Fibroblast of upper back skin (primary cell): ENCODE results near the gene SMG6.
"Not testable (repeated sequence)": the region's sequence is repeated elsewhere in the genome, so short reads cannot be mapped to it uniquely, and the experiment has no call there.

Source experiments
- DNase-seq: peaks from one replicate; pipeline ENCODE4 v3.0.0-alpha.2; 2013

Gene SMG6

GRCh38 chr17:2174468-2175293 lies 128.9 kb downstream of the SMG6 start:
- DNase-seq = peak; percentile 87

- DNase-seq = no peak
Observed at GRCh38 chr17:2174014-2174413, 129.6 kb downstream of the SMG6 start.

GRCh38 chr17:2172999-2173398 lies 130.6 kb downstream of the SMG6 start:
- DNase-seq = peak; percentile 60

GRCh38 chr17:2172077-2172851 lies 131.3 kb downstream of the SMG6 start:
- peak; percentile 99 for DNase-seq

- peak; percentile 53 for DNase-seq
Observed at GRCh38 chr17:2171702-2172076, 131.9 kb downstream of the SMG6 start.

- no peak for DNase-seq
Observed at GRCh38 chr17:2170023-2170422, 133.6 kb downstream of the SMG6 start.

- not testable (repeated sequence) for DNase-seq
Observed at GRCh38 chr17:2165723-2166122, 137.9 kb downstream of the SMG6 start.

- no peak for DNase-seq
Observed at GRCh38 chr17:2158396-2158780, 145.2 kb downstream of the SMG6 start.

GRCh38 chr17:2157675-2158395 lies 145.8 kb downstream of the SMG6 start:
- peak; percentile 94 for DNase-seq

- DNase-seq = peak; percentile 93
Observed at GRCh38 chr17:2157081-2157480, 146.5 kb downstream of the SMG6 start.

- DNase-seq = no peak
Observed at GRCh38 chr17:2156666-2157065, 146.9 kb downstream of the SMG6 start.

- peak; percentile 45 for DNase-seq
Observed at GRCh38 chr17:2155573-2155972, 148.0 kb downstream of the SMG6 start.

- DNase-seq = peak; percentile 34
Observed at GRCh38 chr17:2151358-2152033, 152.1 kb downstream of the SMG6 start.

- DNase-seq = no peak
Observed at GRCh38 chr17:2150806-2151205, 152.8 kb downstream of the SMG6 start.

- no peak for DNase-seq
Observed at GRCh38 chr17:2149934-2150333, 153.7 kb downstream of the SMG6 start.

- no peak for DNase-seq
Observed at GRCh38 chr17:2146132-2146871, 157.3 kb downstream of the SMG6 start.

- no peak for DNase-seq
Observed at GRCh38 chr17:2144701-2145100, 158.9 kb downstream of the SMG6 start.

- DNase-seq = no peak
Observed at GRCh38 chr17:2143332-2143731, 160.3 kb downstream of the SMG6 start.

- not testable (repeated sequence) for DNase-seq
Observed at GRCh38 chr17:2142682-2143081, 160.9 kb downstream of the SMG6 start.

- no peak for DNase-seq
Observed at GRCh38 chr17:2140683-2141082, 162.9 kb downstream of the SMG6 start.

- DNase-seq = peak; percentile 51
Observed at GRCh38 chr17:2138761-2139160, 164.8 kb downstream of the SMG6 start.

GRCh38 chr17:2138318-2138717 lies 165.3 kb downstream of the SMG6 start:
- no peak for DNase-seq
